ENCODE measurements around the gene PRR22.

The PRR22 gene

GRCh38 chr19:5773276-5773675 lies 11.3 kb downstream of the PRR22 start:
- H3K4me3 ChIP-seq (ENCODE audit: low read depth, low read length): no peak overlapping the region
- no peak for TF ChIP-seq CTCF (IDR thresholded peaks at IDR 0.05; ENCODE audit: control insufficient read depth, extremely low read depth, insufficient read depth)
- no peak for DNase-seq (ENCODE audit: low read depth)

GRCh38 chr19:5772416-5772815 lies 12.1 kb downstream of the PRR22 start:
- DNase-seq (ENCODE audit: low read depth): no peak
- TF ChIP-seq CTCF (IDR thresholded peaks at IDR 0.05; ENCODE audit: control insufficient read depth, extremely low read depth, insufficient read depth): no peak
- H3K4me3 ChIP-seq (ENCODE audit: low read depth, low read length): no peak overlapping the region

- H3K4me3 ChIP-seq (ENCODE audit: low read depth, low read length): no peak overlapping the region
- no peak for DNase-seq (ENCODE audit: low read depth)
Observed at GRCh38 chr19:5767949-5768348, 16.6 kb downstream of the PRR22 start.

DNA sequence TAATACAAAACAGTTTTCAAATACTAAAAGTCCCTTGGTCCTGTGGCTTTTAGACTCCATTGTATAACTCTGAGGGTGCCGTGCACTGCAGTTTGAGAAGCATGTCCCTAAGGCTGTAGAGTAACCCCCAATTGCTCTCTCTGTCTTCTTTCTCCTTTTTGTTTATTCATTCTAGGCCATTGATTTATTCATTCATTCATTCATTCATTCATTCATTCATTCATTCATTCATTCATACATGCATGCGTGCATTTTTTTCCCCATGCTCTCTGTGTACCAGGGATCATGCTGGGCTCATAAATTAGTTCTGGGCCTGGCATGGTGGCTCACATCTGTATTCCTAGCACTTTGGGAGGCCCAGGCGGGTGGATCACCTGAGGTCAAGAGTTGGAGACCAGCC lies 19.3 kb downstream of the PRR22 start:
- no peak overlapping the region for H3K4me3 ChIP-seq (ENCODE audit: low read depth, low read length)
- TF ChIP-seq CTCF (IDR thresholded peaks at IDR 0.05; ENCODE audit: control insufficient read depth, extremely low read depth, insufficient read depth): no peak
- no peak for DNase-seq (ENCODE audit: low read depth)

More at GRCh38 chr19:5767949-5768348, 16.6 kb downstream of the PRR22 start:
- TF ChIP-seq CTCF (IDR thresholded peaks at IDR 0.05; ENCODE audit: control insufficient read depth, extremely low read depth, insufficient read depth): no peak

GRCh38 chr19:5762608-5763217 lies 21.8 kb downstream of the PRR22 start:
- DNase-seq (ENCODE audit: low read depth): no peak
- no peak overlapping the region for H3K4me3 ChIP-seq (ENCODE audit: low read depth, low read length)
- no peak for TF ChIP-seq CTCF (IDR thresholded peaks at IDR 0.05; ENCODE audit: control insufficient read depth, extremely low read depth, insufficient read depth)

DNA sequence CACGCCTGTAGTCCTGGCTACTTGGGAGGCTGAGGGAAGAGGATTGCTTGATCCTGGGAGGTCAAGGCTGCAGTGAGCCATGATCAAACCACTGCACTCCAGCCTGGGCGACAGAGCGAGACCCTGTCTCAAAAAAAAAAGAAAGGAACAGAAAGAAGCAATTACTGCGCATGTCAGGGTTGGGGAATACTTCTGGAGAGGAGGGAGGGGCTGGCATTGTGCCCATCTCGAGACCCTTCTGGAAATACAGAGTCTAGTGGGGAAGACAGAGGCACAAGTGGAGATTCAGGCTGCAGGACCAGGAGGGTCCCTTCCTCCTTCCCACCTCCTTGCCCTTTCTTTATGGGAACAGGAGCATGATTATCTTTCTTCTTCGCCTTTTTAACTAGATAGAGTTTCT lies 30.8 kb downstream of the PRR22 start:
- no peak for TF ChIP-seq CTCF (IDR thresholded peaks at IDR 0.05; ENCODE audit: control insufficient read depth, extremely low read depth, insufficient read depth)
- no peak for DNase-seq (ENCODE audit: low read depth)

GRCh38 chr19:5751709-5752108 lies 32.8 kb downstream of the PRR22 start:
- TF ChIP-seq CTCF (IDR thresholded peaks at IDR 0.05; ENCODE audit: control insufficient read depth, extremely low read depth, insufficient read depth): no peak
- no peak for DNase-seq (ENCODE audit: low read depth)

More for the DNA sequence above, 30.8 kb downstream of the PRR22 start:
- no peak overlapping the region for H3K4me3 ChIP-seq (ENCODE audit: low read depth, low read length)

More at GRCh38 chr19:5751709-5752108, 32.8 kb downstream of the PRR22 start:
- no peak overlapping the region for H3K4me3 ChIP-seq (ENCODE audit: low read depth, low read length)
